SK-N-SH treated with all-trans-retinoic acid at 6 μM for 48 hours (cell line): Measurements from ENCODE around the gene CGB3.

Source experiments
- ARNTL ChIP-seq: fragments of 450-650 bp; formaldehyde crosslinking; IDR thresholded peaks from 2 replicates; pipeline ENCODE4 v1.5.0; 2020; ENCODE audit warnings: low read depth, mild to moderate bottlenecking, moderate library complexity, borderline replicate concordance
- BACH2 ChIP-seq: fragments of 250-450 bp; sonication (Bioruptor Pico); IDR thresholded peaks from 2 replicates; pipeline ENCODE4 v1.9.0; 2021; ENCODE audit warnings: mild to moderate bottlenecking, borderline replicate concordance
- TOX ChIP-seq: fragments of 250-450 bp; sonication (Bioruptor Pico); IDR thresholded peaks from 2 replicates; pipeline ENCODE4 v1.8.0; 2021; ENCODE audit warnings: mild to moderate bottlenecking, moderate library complexity, borderline replicate concordance
- ZC3H10 ChIP-seq: fragments of 250-450 bp; sonication (Bioruptor Pico); IDR thresholded peaks from 2 replicates; pipeline ENCODE4 v1.5.1; 2021; ENCODE audit warnings: mild to moderate bottlenecking, moderate library complexity
- ZFP3 ChIP-seq: fragments of 250-450 bp; sonication (Bioruptor Pico); IDR thresholded peaks from 2 replicates; pipeline ENCODE4 v1.5.0; 2020; ENCODE audit warnings: mild to moderate bottlenecking, moderate library complexity
- ZFP30 ChIP-seq: fragments of 450-650 bp; formaldehyde crosslinking; IDR thresholded peaks from 2 replicates; pipeline ENCODE4 v1.5.0; 2022; ENCODE audit warnings: mild to moderate bottlenecking, moderate library complexity
- ZNF565 ChIP-seq: fragments of 450-650 bp; formaldehyde crosslinking; conservative IDR thresholded peaks from 2 replicates; pipeline ENCODE4 v1.5.0; 2020; ENCODE audit warnings: low read depth, mild to moderate bottlenecking, moderate library complexity
- TF ChIP-seq, protein P1 (sequence below): fragments of 250-450 bp; sonication (Bioruptor Pico); IDR thresholded peaks from 2 replicates; pipeline ENCODE4 v1.8.0; 2020; ENCODE audit warnings: mild to moderate bottlenecking, moderate library complexity, borderline replicate concordance
- TF ChIP-seq, protein P2 (sequence below): fragments of 250-450 bp; sonication (Bioruptor Pico); IDR thresholded peaks from 2 replicates; pipeline ENCODE4 v1.5.0; 2020; ENCODE audit warnings: mild to moderate bottlenecking, moderate library complexity

DNA sequence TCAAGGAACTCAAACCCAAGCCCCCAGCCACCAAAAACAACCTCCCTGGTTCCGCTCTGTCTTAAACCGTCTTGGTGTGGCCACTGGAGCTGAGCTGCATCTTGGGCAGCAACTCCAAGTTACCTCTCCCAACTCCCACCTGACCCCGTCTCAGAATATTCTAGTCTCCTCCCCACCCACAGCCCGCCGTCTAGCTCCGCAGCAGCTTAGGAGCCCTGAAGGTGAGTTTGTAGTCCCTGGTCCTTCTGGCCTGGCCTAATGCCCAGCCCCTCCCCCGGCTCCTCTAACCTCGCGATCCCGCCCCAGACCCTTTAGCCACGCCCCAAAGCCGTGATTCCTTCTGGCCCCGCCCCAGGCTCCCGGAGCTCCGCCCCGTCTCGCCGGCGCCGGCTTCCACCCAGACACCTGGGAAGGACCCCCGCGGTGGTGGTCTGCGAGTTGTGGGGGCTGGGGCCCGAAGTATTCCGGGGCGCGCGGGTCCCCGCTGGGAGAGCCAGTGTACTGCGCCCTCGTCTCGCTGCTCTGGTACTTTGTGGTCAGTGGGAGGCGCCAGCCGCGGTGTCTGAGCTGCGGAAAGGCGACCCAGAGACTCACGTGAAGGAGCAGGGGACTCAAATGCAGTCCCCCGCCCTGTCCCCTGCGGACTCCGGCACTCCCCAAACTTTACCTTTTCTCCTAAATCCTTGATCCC lies 4.7 kb downstream of the CGB3 start:
- TF ChIP-seq ZFP3 (CRISPR knock-in tag) = no peak
- TF ChIP-seq, protein P1, sequence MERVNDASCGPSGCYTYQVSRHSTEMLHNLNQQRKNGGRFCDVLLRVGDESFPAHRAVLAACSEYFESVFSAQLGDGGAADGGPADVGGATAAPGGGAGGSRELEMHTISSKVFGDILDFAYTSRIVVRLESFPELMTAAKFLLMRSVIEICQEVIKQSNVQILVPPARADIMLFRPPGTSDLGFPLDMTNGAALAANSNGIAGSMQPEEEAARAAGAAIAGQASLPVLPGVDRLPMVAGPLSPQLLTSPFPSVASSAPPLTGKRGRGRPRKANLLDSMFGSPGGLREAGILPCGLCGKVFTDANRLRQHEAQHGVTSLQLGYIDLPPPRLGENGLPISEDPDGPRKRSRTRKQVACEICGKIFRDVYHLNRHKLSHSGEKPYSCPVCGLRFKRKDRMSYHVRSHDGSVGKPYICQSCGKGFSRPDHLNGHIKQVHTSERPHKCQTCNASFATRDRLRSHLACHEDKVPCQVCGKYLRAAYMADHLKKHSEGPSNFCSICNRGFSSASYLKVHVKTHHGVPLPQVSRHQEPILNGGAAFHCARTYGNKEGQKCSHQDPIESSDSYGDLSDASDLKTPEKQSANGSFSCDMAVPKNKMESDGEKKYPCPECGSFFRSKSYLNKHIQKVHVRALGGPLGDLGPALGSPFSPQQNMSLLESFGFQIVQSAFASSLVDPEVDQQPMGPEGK = no peak
- TF ChIP-seq TOX (CRISPR knock-in tag) = no peak
- TF ChIP-seq ARNTL = no peak
- no peak for TF ChIP-seq ZC3H10 (CRISPR knock-in tag)
- no peak for TF ChIP-seq ZNF565
- no peak for TF ChIP-seq BACH2
- TF ChIP-seq, protein P2, sequence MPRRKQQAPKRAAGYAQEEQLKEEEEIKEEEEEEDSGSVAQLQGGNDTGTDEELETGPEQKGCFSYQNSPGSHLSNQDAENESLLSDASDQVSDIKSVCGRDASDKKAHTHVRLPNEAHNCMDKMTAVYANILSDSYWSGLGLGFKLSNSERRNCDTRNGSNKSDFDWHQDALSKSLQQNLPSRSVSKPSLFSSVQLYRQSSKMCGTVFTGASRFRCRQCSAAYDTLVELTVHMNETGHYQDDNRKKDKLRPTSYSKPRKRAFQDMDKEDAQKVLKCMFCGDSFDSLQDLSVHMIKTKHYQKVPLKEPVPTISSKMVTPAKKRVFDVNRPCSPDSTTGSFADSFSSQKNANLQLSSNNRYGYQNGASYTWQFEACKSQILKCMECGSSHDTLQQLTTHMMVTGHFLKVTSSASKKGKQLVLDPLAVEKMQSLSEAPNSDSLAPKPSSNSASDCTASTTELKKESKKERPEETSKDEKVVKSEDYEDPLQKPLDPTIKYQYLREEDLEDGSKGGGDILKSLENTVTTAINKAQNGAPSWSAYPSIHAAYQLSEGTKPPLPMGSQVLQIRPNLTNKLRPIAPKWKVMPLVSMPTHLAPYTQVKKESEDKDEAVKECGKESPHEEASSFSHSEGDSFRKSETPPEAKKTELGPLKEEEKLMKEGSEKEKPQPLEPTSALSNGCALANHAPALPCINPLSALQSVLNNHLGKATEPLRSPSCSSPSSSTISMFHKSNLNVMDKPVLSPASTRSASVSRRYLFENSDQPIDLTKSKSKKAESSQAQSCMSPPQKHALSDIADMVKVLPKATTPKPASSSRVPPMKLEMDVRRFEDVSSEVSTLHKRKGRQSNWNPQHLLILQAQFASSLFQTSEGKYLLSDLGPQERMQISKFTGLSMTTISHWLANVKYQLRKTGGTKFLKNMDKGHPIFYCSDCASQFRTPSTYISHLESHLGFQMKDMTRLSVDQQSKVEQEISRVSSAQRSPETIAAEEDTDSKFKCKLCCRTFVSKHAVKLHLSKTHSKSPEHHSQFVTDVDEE (CRISPR knock-in tag) = no peak
- TF ChIP-seq ZFP30 (CRISPR knock-in tag) = no peak
